HG02642 (cell line): ENCODE measurements around the gene ENDOV.

Source experiments
- ATAC-seq: cut with Tn5 transposase; IDR thresholded peaks from one replicate; pipeline ENCODE4 v1.9.1; 2021; ENCODE audit warnings: mild to moderate bottlenecking; ENCODE audit not compliant: unreplicated experiment, poor library complexity

ENDOV gene

GRCh38 chr17:80429356-80430275 lies 14.6 kb downstream of the ENDOV start:
- no peak for ATAC-seq

- no peak for ATAC-seq
Observed at GRCh38 chr17:80430446-80431245, 15.7 kb downstream of the ENDOV start.

GRCh38 chr17:80431246-80432195 lies 16.6 kb downstream of the ENDOV start:
- ATAC-seq, result no peak

GRCh38 chr17:80432350-80432955 lies 17.5 kb downstream of the ENDOV start:
- ATAC-seq, result no peak

GRCh38 chr17:80432961-80433550 lies 18.1 kb downstream of the ENDOV start:
- ATAC-seq, result no peak

GRCh38 chr17:80433916-80434666 lies 19.1 kb downstream of the ENDOV start:
- ATAC-seq, result no peak

- ATAC-seq, result no peak
Observed at GRCh38 chr17:80437532-80437931, 22.6 kb downstream of the ENDOV start.

- no peak for ATAC-seq
Observed at GRCh38 chr17:80438806-80439205, 23.8 kb downstream of the ENDOV start.

- no peak for ATAC-seq
Observed at GRCh38 chr17:80439499-80439898, 24.5 kb downstream of the ENDOV start.

GRCh38 chr17:80441133-80441578 lies 26.2 kb downstream of the ENDOV start:
- no peak for ATAC-seq

GRCh38 chr17:80441598-80442322 lies 26.8 kb downstream of the ENDOV start:
- ATAC-seq, result no peak

GRCh38 chr17:80442323-80442659 lies 27.3 kb downstream of the ENDOV start:
- ATAC-seq, result no peak

GRCh38 chr17:80442764-80443163 lies 27.8 kb downstream of the ENDOV start:
- ATAC-seq, result no peak

- ATAC-seq, result no peak
Observed at GRCh38 chr17:80443498-80443897, 28.5 kb downstream of the ENDOV start.

GRCh38 chr17:80443916-80444643 lies 29.1 kb downstream of the ENDOV start:
- ATAC-seq, result no peak

GRCh38 chr17:80444644-80444979 lies 29.6 kb downstream of the ENDOV start:
- no peak for ATAC-seq

GRCh38 chr17:80445007-80445725 lies 30.2 kb downstream of the ENDOV start:
- ATAC-seq, result no peak
